SK-N-SH (cell line): ENCODE measurements around the gene GUCY2C.

Experiments
- CTCF ChIP-seq: fragments of 200-600 bp; sonication (generic); IDR thresholded peaks from 2 replicates; pipeline ENCODE4 v1.6.1; 2017; ENCODE audit warnings: antibody characterized with exemption, mild to moderate bottlenecking, moderate library complexity
- EP300 ChIP-seq, 2 experiments: IDR thresholded peaks; 2 replicates each; pipeline versions ENCODE4 v1.4.0 to v1.6.1; 2012; ENCODE audit warnings: borderline replicate concordance in 1 of 2, low read depth in 1 of 2, low read length in 1 of 2
- EZH2phosphoT487 ChIP-seq: fragments of 200-600 bp; sonication (generic); IDR thresholded peaks from 2 replicates; pipeline ENCODE4 v1.6.1; 2017; ENCODE audit warnings: low read depth, mixed run types, mild to moderate bottlenecking, antibody characterized with exemption, moderate library complexity, borderline replicate concordance
- GATA2 ChIP-seq: sonication (generic); formaldehyde crosslinking; IDR thresholded peaks from 2 replicates; pipeline ENCODE4 v1.5.0; 2020; ENCODE audit warnings: mild to moderate bottlenecking, missing genetic modification reagents
- MAX ChIP-seq: IDR thresholded peaks from 2 replicates; pipeline ENCODE4 v1.4.0; 2012; ENCODE audit warnings: low read depth
- MXI1 ChIP-seq: IDR thresholded peaks from 2 replicates; pipeline ENCODE4 v1.6.1; 2012; ENCODE audit warnings: mild to moderate bottlenecking, low read depth, low read length, improper control_type of control experiment
- POLR2AphosphoS5 ChIP-seq: IDR thresholded peaks from 2 replicates; pipeline ENCODE4 v1.6.1; 2012; ENCODE audit warnings: low read depth, low read length
- RAD21 ChIP-seq: IDR thresholded peaks from 2 replicates; pipeline ENCODE4 v1.6.1; 2012; ENCODE audit warnings: mild to moderate bottlenecking, low read length
- REST ChIP-seq: IDR thresholded peaks from 2 replicates; pipeline ENCODE4 v1.6.1; 2012; ENCODE audit warnings: mild to moderate bottlenecking, low read depth, low read length, moderate library complexity
- RFX5 ChIP-seq: IDR thresholded peaks from 2 replicates; pipeline ENCODE4 v1.6.1; 2012; ENCODE audit warnings: mild to moderate bottlenecking, improper control_type of control experiment, low read length
- SMC3 ChIP-seq: IDR thresholded peaks from 2 replicates; pipeline ENCODE4 v1.6.1; 2012; ENCODE audit warnings: low read depth, low read length, improper control_type of control experiment
- TCF12 ChIP-seq: IDR thresholded peaks from 2 replicates; pipeline ENCODE4 v1.4.0; 2012
- USF2 ChIP-seq: fragments of 150-350 bp; IDR thresholded peaks from 2 replicates; pipeline ENCODE4 v1.6.1; 2017; ENCODE audit warnings: antibody characterized with exemption, low read length, low read depth, borderline replicate concordance
- TF ChIP-seq, protein P1 (sequence below): fragments of 150-350 bp; IDR thresholded peaks from 2 replicates; pipeline ENCODE4 v1.6.1; 2016; ENCODE audit warnings: mild to moderate bottlenecking, low read depth, low read length

DNA sequence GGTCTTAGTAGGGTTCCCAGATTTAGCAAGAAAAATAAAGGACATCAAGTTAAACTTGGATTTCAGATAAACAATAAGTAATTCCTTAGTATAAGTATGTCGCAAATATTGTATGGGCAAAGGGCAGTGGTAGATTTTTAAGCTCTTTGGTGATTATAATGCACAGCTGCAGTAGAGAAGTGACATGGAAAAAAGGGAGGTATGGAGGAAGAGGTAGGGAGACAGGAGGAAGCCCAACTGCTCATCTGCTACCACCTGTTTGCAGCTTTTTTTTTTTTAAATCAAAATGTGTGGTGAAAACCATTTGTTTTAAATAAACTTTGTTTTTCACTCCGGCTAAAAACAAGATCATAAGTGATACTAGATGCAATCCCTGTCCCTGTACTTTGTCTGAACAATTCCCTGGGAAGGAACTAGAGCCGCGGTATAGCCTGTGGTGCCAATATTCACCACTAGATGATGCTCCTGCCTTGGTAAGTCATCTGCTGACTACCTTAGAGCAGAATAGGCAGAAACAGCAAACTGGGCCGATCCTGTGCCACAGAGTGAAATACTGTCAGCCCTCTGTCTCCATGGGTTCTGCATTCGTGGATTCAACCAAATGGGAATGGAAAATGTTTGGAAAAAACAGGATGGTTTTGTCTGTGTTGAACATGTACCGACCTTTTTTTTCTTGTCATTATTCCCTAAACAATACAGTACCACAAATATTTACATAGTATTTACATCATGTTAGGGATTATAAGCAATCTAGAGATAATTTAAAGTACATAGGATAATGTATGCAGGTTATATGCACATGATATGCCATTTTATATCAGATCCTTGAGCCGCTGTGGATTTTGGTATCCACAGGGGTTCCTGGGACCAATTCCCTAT is 66.3 kb downstream of the GUCY2C start:
- no peak for TF ChIP-seq EZH2phosphoT487
- TF ChIP-seq MAX: no peak
- TF ChIP-seq POLR2AphosphoS5: no peak
- peak; percentile 96 for TF ChIP-seq CTCF
- no peak for TF ChIP-seq RFX5
- no peak for TF ChIP-seq MXI1
- TF ChIP-seq GATA2 (CRISPR knock-in tag): no peak
- TF ChIP-seq, protein P1, sequence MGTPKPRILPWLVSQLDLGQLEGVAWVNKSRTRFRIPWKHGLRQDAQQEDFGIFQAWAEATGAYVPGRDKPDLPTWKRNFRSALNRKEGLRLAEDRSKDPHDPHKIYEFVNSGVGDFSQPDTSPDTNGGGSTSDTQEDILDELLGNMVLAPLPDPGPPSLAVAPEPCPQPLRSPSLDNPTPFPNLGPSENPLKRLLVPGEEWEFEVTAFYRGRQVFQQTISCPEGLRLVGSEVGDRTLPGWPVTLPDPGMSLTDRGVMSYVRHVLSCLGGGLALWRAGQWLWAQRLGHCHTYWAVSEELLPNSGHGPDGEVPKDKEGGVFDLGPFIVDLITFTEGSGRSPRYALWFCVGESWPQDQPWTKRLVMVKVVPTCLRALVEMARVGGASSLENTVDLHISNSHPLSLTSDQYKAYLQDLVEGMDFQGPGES: no peak
- peak; percentile 92 for TF ChIP-seq SMC3
- TF ChIP-seq EP300 (IDR thresholded peaks at IDR 0.05; ENCODE audit: borderline replicate concordance in 1 of 2, low read depth in 1 of 2, low read length in 1 of 2): no peak
- peak; percentile 94 for TF ChIP-seq RAD21
- no peak for TF ChIP-seq USF2
- TF ChIP-seq TCF12: no peak
- TF ChIP-seq REST: no peak
